GM12873 (cell line): Measurements from ENCODE around the gene CENPC.

Experiments
- TF ChIP-seq, protein P1 (sequence below): IDR thresholded peaks from 2 replicates; pipeline ENCODE4 v1.5.1; 2012; ENCODE audit warnings: low read depth, mild to moderate bottlenecking, moderate library complexity, low read length, control low read depth; ENCODE audit not compliant: insufficient read depth; ENCODE audit errors: missing control alignments

The CENPC gene

DNA sequence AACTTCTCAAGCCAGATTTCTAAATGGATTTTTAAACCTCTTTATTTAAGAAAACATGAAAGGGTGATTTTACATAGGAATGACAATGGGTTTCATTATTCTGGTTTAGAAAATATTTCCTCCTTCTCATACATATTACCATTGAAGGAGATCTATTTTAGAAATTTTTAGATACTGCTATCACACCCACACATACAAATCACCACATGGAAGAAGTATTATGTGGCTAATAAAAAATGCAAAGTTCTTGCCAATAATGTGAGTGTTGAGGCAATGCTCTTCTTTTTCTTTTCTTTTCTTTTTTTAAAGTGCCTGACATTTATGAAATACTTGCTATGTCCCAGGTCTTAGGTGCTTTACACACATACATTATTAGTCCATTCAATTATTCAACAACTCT is 20.0 kb upstream of the CENPC start:
- TF ChIP-seq, protein P1, sequence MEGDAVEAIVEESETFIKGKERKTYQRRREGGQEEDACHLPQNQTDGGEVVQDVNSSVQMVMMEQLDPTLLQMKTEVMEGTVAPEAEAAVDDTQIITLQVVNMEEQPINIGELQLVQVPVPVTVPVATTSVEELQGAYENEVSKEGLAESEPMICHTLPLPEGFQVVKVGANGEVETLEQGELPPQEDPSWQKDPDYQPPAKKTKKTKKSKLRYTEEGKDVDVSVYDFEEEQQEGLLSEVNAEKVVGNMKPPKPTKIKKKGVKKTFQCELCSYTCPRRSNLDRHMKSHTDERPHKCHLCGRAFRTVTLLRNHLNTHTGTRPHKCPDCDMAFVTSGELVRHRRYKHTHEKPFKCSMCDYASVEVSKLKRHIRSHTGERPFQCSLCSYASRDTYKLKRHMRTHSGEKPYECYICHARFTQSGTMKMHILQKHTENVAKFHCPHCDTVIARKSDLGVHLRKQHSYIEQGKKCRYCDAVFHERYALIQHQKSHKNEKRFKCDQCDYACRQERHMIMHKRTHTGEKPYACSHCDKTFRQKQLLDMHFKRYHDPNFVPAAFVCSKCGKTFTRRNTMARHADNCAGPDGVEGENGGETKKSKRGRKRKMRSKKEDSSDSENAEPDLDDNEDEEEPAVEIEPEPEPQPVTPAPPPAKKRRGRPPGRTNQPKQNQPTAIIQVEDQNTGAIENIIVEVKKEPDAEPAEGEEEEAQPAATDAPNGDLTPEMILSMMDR: no peak

DNA sequence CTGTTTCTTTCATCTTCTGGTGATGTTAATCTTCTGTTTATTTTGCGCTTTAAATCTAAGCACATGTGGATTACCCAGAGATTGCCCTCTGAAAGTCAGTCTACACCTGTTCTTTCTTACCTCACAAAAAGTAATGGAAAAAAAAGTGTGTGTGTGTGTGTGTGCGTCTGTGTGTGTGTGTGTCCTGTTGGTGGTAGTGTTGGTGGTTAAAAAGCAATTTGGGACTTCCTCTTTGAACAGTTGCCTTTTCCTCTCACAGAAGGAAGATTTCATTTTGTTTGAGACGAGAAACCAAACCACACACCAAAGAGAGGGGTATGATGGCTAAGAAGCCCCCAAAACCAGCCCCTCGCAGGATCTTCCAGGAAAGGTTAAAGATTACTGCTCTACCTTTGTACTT is 13.2 kb upstream of the CENPC start, which contains the start of gene STAP1:
Gene STAP1, plus strand, starts transcription at position 235 of the 400 bp plus-strand sequence. Its CDS starts 83 bp downstream, at position 318.
- TF ChIP-seq, protein P1: no peak

DNA sequence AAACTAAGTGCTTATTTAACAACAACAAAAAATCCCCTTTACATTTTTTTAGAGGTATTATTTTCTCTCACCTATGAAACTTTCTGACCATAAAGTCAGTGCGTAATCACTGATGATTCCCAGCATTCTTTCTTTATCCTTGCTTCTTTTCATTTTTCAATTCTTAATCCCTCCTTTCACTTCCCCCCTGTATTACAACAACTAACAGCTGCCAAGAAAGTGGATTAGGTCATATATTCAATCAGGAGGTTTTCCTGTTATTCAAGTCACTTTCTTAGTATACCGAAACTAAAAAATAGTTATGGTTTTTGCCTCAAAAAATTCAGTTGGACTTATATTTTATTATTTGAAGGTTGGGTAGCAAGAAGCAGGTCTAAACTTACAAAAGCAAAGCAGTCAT is 11.1 kb upstream of the CENPC start:
- TF ChIP-seq, protein P1: no peak

DNA sequence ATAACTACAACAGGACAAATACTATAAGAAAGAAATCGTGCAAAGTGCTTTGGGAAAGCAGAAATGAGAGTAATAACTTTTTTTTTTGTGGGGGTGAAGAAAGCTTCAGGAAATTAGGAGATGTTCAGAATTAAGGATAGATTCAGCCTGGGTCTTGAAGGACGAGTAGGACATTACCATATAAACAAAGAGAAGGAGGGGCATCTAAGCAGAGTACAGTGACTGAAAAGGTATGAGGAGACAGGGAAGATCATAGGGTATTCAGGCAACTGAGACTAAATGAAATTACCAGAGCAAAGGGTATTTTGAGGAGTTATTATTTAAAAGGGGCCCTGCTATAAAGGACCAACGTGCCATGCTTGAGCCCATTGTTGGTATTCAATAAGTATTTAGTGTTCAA is 10.1 kb upstream of the CENPC start:
- TF ChIP-seq, protein P1: no peak

DNA sequence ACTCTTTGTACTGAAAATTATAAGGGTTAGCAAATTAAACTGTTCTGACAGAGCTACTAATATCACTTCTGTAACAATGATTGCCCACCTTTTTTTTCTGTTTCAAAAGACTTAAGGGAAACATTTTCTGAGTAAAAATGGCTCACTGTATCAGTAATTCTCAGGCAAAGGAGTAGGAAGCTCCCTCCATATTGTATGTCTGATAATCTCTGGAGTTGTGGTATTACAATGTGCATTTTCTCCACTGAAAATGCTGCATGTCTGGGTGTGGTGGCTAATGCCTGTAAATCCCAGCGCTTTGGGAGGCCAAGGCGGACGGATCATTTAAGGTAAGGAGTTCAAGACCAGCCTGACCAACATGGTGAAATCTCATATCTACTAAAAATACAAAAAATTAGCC is 8.8 kb upstream of the CENPC start:
- TF ChIP-seq, protein P1: no peak

DNA sequence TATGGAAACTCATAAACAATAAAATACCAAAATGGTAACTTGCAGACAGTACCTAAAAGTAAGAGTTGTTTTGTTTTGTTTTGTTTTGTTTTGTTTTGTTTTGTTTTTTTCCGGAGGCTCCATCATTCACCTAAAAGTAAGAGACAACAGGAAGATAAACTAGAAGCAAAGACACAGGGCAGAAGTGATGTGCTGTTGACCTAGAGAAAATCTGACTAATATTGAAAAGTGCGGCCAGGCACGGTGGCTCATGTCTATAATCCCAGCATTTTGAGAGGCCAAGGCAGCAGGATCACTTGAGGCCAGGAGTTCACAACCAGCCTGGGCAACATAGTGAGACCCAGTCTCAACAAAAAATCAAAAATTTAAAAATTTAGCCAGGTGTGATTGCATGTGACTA is 5.6 kb upstream of the CENPC start:
- TF ChIP-seq, protein P1: no peak

DNA sequence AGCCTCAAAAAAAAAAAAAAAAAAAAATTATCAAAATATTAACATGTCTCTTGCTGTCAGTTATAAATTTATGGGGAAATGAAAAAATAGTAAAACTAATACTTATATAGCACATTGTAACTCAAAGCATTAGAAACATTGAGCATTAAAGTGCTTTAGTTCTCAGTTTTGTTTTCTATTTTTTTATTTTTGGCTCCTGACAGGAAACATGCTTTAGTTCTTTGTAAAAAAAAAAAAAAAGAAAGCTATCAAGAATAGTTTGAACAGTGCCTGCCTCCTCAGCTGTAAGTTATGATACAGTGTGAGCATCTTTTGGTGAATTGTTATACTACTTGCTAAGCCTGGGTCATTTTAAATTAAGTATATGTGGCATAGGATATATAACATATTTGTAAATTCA is 5.1 kb upstream of the CENPC start:
- TF ChIP-seq, protein P1: no peak
